SW480 (cell line): Measurements from ENCODE around the gene REM2.
A peak's percentile ranks its signal among the peaks of the same experiment; 100 is the strongest.
"Not testable (repeated sequence)": the region's sequence is repeated elsewhere in the genome, so short reads cannot be mapped to it uniquely, and the experiment has no call there.

Experiments
- DNase-seq: peaks from one replicate; pipeline ENCODE4 v3.0.0-alpha.2; 2016; ENCODE audit warnings: low spot score

REM2 gene

GRCh38 chr14:22848351-22849164 lies 34.5 kb upstream of the REM2 start:
- no peak for DNase-seq

DNA sequence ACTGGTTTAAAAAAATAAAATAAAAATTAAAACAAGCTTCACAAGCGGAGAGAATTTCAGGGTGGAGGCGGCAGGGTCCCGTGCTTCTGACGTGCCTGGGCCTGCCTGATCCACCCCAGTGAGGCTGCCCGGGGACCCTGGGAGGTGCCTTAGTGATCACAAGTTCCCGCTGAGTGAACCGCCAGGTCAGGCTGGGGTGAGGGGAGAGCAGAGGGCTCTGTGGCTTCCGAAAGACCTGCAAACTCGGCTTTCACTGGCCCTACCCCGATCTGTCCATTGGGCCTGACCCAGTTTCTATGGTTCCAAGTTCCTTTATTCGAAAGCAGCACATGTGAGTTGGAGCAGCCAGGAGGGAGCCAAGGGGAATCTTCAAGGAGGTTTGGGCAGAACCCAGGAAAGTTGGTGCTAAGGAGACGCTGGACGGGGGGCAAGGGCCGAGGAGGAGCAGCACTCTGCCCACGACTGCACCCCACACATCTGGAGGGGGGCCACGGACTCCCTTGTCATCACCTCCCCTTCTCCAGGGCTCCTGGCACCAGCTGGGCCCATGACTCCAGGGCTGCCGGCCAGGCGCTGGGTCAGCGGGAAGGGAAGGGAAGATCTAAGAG lies 33.7 kb upstream of the REM2 start:
- DNase-seq: no peak

DNA sequence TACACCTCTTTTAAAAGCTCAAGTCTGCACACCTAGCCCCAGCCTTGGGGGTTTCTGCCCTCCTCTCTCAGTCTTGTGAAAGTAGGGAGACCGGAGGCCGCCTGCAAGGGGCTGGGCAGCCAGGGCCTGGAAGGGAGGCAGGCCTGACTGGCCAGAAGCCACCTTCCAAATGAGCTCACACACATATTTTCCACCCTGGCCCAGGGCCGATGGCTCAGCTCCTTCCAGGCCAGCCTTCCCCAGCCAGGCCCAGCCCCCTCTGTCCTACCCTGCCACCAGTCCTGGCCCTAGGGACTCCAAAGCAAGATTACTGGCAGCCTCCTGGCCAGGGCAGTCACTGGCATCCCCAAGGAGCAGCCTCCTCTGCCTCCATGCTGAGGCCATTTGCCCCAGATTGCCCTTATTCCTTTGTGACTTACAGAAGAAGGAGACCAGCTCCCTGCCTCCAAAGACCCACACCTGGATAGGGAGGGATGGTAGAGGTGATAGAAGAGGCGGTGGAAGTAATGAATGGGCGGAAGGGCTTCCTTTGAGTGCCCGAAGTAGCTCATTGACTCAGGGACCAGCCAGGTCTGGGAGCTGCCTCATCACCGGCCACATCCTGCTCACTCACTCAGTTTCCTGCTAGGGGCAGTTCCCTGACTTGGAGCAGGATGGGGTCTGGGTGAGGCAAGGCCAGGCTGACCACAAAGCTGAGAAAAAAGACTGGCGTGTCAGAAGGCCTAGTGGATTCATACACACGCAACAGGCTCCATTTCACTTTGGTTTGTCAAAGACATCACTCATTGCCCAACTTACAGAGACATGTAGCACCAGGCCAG lies 31.9 kb upstream of the REM2 start:
- DNase-seq: peak; percentile 69

GRCh38 chr14:22852178-22852577 lies 30.8 kb upstream of the REM2 start:
- DNase-seq: not testable (repeated sequence)

GRCh38 chr14:22852599-22852939 lies 30.5 kb upstream of the REM2 start:
- DNase-seq: no peak

DNA sequence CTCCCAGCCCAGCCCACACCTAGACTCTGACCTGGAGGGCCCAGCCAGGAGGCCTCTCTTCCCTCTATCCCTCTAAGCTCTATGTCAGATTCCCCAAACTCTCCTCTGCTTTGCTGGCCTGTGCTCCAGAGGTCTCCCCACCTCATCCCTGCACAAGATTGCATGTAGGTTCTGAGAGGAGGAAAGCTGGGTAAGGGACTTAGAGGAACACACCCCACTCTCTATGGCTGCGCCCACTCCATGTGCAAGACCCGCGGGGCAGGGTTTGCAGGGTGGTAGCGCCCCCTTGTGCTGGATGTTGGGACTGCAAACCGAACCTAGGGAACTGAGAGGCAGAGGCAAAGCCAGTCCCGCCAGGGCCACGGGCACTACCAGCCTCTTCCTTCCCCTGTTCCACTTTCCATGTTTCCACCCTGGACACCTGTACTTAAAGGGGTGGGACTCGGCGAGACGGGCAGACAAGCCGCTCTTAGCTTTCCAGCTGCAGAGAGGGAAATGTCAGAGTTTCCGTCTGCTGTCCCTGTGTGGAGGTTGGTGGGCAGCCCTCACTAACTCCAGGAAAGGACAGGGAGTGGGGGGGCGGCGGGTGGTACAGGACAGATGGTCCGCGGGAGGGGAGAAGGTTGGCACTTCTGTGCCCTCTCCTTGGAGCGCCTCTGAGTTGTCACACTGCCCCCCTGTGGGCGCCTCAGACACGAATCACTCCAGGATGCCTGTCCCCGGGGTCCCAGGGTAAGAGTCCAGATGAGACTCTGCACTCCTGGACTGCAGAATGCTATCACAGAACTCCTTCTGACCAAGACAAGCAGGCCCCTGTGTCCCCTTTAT lies 29.9 kb upstream of the REM2 start:
- DNase-seq: peak; percentile 84

- DNase-seq: not testable (repeated sequence)
These were observed 28.7 kb upstream of the REM2 start for GRCh38 chr14:22854296-22854695.

GRCh38 chr14:22854963-22855724 lies 27.9 kb upstream of the REM2 start:
- no peak for DNase-seq

DNA sequence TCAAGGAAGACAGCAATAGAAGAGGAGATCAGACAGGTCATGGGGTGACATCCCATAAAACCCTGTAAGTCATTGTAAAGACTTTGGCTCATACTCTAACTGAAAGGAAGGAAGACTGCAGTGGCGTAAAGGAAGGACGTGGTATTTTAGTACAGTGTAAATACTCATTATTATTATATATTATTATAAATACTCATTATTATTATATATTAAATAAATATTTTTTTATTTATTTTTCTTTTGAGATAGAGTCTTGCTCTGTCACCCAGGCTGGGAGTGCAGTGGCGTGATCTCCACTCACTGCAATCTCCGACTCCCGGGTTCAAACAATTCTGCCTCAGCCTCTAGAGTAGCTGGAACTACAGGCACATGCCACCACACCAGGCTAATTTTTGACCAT lies 26.6 kb upstream of the REM2 start:
- no peak for DNase-seq

- not testable (repeated sequence) for DNase-seq
These were observed 22.6 kb upstream of the REM2 start for GRCh38 chr14:22860377-22860776.

DNA sequence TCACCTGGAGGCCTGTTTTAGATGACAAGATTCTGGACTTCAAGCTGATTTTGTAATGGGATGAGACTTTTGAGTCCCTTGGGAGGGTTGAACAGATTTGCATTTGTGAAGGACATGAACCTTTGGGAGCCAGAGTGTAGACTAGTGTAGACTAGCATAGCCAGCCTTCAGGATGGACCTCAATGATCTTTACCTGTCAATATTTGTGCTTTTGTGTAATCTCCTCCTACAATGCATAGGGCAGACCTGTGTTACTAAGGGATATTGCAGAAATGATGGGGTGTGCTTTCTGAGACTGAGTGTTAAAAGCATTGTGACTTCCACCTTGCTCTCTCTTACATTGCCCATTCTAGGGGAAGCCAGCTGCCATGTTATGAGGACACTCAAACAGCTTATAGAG lies 21.4 kb upstream of the REM2 start:
- DNase-seq: no peak

- no peak for DNase-seq
These were observed 18.0 kb upstream of the REM2 start for GRCh38 chr14:22864979-22865378.

DNA sequence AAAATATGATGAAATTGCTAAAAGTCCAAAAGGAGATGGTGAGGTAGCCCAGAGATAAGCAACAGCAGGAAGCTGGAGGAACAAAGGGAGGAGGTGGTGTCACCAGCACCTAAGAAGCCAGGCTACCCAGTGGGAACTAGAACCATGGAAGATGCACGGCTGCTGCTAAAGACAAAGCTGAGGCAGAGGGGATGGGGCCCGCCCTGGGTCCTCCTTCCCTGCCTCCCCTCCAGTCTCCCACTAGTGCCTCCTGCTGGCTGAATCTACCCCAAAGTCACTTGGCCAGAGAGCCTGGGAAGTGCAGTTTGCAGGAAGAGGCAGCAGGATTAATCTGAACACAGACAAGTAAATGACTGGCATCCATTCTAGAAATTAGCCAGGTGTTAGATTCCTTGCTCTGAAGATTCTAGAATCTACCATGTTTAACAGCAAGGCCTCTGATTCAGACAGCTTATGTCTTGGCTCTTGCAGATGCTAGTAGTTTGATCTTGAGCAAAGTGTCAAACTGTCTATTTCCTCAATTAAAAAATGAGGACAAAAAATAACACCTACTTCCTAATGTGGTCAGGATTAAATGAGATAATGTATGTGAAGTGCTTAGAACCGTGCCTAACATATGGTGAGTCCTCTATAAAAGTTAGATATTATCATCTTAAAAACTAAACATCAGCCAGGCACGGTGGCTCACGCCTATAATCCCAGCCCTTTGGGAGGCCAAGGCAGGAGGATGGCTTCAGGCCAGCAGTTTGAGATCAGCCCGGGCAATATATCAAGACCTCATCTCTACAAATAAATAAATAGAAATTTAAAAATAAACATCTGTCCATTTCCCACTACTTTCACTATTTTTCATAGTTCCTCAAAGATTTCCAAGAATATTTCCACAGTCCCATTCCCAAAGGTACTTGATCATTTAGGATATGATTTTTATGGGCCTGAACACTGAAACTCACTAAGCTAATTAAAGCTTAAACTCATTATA lies 17.3 kb upstream of the REM2 start:
- no peak for DNase-seq

GRCh38 chr14:22866874-22867273 lies 16.1 kb upstream of the REM2 start:
- DNase-seq: no peak

DNA sequence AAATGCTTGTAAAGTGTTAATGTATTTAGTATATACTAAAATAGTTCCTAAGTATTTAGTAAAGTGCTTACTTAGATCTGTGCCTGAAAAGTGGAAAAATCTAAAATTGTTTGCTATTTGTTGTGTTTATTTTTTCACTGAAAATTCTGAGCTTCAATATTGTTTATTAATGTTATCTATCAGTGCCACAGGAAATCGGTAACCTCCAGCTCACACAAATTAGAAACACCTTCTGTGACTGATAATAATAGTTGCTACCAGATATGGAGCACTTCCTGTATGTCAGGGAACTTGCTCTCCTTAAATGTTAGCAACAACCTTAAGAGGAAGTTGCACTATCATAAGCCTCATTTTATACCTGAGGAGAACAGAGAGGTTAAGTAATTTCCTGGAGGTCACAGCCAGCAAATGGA lies 12.2 kb upstream of the REM2 start:
- DNase-seq: no peak

DNA sequence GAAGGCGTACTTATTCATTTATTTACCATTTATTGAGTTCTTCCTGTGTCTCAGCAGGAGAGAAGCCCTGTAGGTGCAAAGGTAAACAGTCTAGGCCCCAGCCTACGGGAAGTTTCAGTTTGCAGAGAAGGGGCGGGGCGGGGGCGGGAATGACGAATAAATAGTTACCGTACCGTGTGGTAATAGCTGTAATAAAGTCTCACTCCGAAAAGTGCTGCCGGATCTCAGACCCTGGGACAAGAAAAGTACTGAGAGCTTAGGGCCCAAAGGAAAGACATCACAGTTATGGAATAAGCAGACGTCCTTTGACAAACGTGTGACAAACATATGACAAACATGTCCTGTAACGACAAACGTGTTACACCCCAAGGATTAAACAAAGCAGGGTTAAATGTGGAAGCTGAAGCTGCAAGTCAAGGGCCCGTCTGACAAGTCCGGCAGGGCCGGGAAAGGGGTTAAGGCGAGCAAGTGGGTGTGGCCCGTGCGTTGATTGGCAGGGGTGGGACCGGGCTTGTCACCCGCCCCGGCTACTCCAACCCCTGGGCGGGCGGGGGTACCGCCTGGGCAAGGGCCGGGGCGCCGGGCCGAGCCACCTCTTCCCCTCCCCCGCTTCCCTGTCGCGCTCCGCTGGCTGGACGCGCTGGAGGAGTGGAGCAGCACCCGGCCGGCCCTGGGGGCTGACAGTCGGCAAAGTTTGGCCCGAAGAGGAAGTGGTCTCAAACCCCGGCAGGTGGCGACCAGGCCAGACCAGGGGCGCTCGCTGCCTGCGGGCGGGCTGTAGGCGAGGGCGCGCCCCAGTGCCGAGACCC lies 11.6 kb upstream of the REM2 start, which contains the start of gene LRP10:
LRP10 (plus strand) TSS at position 517 of the 809 bp plus-strand sequence. CDS start 564 bp downstream, outside the sequence.
- peak; percentile 94 for DNase-seq

GRCh38 chr14:22872033-22872832 lies 10.8 kb upstream of the REM2 start:
- DNase-seq: peak; percentile 77

- DNase-seq: no peak
These were observed 10.0 kb upstream of the REM2 start for GRCh38 chr14:22872833-22873520.
